Kidney epithelial cell (primary cell): Measurements from ENCODE around the gene APOO. TPM values are rescaled to one million over a fixed set of nuclear protein-coding genes. Genes with fewer than 3 reads are reported as not detected.
"Not testable (repeated sequence)": the region's sequence is repeated elsewhere in the genome, so short reads cannot be mapped to it uniquely, and the experiment has no call there.

ENCODE experiments used
- DNase-seq: peaks from one replicate; pipeline ENCODE4 v3.0.0-alpha.2; 2010; ENCODE audit warnings: low read depth
- H3K27me3 ChIP-seq: 2 replicates; pipeline ENCODE4 v1.6.0; 2011; ENCODE audit warnings: low read length; ENCODE audit not compliant: control insufficient read depth, insufficient read depth
- H3K36me3 ChIP-seq: 2 replicates; pipeline ENCODE4 v1.5.1; 2011; ENCODE audit warnings: low read length; ENCODE audit not compliant: control insufficient read depth, insufficient read depth
- H3K4me3 ChIP-seq: 2 replicates; pipeline ENCODE4 v1.5.1; 2011; ENCODE audit warnings: low read depth, mild to moderate bottlenecking, control low read depth, low read length
- total RNA-seq: library from RNA; depleted of rRNA; stranded (reverse); fragments of >200 nt; gene quantifications from 2 replicates; pipeline ENCODE4 v1.2.3, GENCODE V29; 2015
- TF ChIP-seq, protein P1 (sequence below): IDR thresholded peaks from 2 replicates; pipeline ENCODE4 v1.5.1; 2011; ENCODE audit warnings: mild to moderate bottlenecking, moderate library complexity, low read length, control low read depth, inconsistent platforms; ENCODE audit not compliant: insufficient read depth, poor library complexity, severe bottlenecking

APOO gene
- total RNA-seq, 1 donor from 2014 or later = 17.3 TPM

GRCh38 chrX:23861215-23861896 lies 46.4 kb downstream of the APOO start:
- H3K4me3 ChIP-seq = no peak overlapping the region
- no peaks in the 10 kb centered on the region for H3K27me3 ChIP-seq
- DNase-seq = no peak
- TF ChIP-seq, protein P1, sequence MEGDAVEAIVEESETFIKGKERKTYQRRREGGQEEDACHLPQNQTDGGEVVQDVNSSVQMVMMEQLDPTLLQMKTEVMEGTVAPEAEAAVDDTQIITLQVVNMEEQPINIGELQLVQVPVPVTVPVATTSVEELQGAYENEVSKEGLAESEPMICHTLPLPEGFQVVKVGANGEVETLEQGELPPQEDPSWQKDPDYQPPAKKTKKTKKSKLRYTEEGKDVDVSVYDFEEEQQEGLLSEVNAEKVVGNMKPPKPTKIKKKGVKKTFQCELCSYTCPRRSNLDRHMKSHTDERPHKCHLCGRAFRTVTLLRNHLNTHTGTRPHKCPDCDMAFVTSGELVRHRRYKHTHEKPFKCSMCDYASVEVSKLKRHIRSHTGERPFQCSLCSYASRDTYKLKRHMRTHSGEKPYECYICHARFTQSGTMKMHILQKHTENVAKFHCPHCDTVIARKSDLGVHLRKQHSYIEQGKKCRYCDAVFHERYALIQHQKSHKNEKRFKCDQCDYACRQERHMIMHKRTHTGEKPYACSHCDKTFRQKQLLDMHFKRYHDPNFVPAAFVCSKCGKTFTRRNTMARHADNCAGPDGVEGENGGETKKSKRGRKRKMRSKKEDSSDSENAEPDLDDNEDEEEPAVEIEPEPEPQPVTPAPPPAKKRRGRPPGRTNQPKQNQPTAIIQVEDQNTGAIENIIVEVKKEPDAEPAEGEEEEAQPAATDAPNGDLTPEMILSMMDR = no peak
- H3K36me3 ChIP-seq = no peaks in the 10 kb centered on the region

DNA sequence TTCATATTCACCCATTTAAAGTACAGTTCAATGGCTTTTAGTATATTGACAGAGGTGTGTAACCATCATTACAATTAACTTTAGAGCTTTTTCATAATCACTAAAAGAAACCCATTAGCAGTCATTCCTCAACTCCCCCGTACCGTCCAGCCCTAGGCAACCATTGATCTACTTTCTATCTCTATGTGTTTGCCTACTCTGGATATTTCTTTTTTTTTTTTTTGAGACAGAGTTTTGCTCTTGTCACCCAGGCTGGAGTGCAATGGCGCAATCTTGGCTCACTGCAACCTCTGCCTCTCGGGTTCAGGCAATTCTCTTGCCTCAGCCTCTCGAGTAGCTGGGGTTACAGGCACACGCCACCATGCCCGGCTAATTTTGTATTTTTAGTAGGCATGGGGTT lies 48.5 kb downstream of the APOO start:
- not testable (repeated sequence) for H3K4me3 ChIP-seq, DNase-seq, H3K36me3 ChIP-seq, H3K27me3 ChIP-seq

DNA sequence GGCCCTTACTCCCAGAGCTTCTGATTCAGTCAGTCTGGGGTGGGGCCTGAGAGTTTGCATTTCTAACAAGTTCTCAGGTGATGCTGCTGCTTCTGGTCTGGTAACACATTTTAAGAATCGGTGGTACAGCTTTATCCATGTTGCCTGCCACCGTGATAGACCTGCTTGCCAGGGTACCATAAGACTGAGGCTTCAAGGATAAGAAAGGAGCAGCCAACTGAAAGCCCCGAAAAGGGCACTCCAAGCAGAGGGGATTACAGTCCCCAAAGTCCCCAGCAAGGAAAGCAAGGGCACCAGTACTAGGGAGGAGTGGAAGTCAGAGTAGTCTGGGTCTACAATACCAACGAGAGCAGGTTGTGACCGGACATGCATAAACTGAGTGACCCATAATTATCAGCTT lies 49.8 kb downstream of the APOO start:
- no peak for DNase-seq
- Histone ChIP-seq H3K27me3 (no peaks in the 10 kb centered on the region), H3K36me3 (no peaks in the 10 kb centered on the region)

DNA sequence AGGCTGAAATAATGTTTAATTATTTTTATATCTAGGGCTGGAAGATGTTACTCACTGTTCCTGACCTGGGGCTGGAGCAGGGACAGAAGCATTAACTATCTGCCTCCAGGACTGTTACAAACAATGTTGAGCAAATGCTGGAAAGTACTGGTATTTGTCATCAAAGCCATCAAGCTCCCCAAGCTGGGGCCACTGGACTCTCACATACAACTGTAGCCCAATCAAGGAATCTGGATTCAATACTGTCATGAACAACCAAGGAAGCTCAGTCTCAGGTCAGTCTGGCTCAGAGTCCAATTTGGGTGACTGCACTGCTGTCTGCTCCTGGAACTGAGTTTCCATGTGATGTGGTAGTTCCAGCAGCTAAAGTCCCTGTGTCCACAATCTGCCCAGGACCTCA lies 50.4 kb downstream of the APOO start:
- no peak overlapping the region for H3K4me3 ChIP-seq
- H3K27me3 ChIP-seq = no peaks in the 10 kb centered on the region
- TF ChIP-seq, protein P1 = no peak
- no peaks in the 10 kb centered on the region for H3K36me3 ChIP-seq
- no peak for DNase-seq

More for the DNA sequence above, 49.8 kb downstream of the APOO start:
- no peak overlapping the region for H3K4me3 ChIP-seq
- TF ChIP-seq, protein P1 = no peak

DNA sequence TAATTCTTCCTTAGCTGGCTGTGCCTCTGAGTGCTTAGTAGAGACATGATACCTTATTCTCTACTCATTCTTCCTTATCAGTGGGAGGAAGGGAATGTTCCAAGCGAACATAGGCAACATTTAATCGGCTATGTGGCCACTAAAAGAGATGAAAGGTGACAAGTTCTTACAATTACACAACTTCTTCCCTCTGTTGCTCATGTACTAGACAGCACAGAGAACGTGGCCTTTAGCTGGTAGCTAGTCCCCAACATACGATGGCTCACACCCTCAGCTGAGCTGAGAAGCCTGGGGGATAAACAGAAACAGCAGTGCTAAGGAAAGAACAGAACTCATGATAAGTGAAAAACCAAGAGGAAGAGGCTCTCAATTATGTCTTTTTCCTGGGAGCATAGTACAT lies 52.2 kb downstream of the APOO start:
- no peak for DNase-seq
- H3K36me3 ChIP-seq = no peaks in the 10 kb centered on the region
- no peak overlapping the region for H3K4me3 ChIP-seq
- no peaks in the 10 kb centered on the region for H3K27me3 ChIP-seq
- TF ChIP-seq, protein P1 = no peak

DNA sequence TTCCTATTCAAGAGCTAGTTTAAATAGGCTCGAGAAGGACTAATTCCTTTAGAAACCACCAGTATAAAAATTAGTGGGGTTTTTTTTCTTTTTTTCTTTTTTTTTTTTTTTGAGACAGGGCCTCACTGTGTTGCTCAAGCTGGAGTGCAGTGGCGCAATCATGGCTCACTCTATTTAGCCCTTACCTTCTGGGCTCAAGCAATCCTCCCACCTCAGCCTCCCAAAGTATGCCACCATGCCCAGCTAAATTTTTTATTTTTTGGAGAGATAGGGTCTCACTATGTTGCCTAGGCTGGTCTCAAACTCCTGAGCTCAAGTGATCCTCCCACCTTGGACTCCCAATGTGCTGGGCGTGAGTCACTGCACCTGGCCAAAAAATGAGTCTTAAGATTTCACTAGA lies 52.8 kb downstream of the APOO start:
- Histone ChIP-seq H3K27me3 (no peaks in the 10 kb centered on the region), H3K36me3 (no peaks in the 10 kb centered on the region), H3K4me3 (no peak overlapping the region)
- DNase-seq = no peak
- TF ChIP-seq, protein P1 = no peak
